A549 (cell line): ENCODE measurements around the gene RASA3.

Source experiments
- CBX2 ChIP-seq: fragments of 200-600 bp; sonication (generic); IDR thresholded peaks from 2 replicates; pipeline ENCODE4 v1.6.1; 2016; ENCODE audit warnings: low read depth, mild to moderate bottlenecking, borderline replicate concordance
- CHD2 ChIP-seq: fragments of 150-350 bp; IDR thresholded peaks from 2 replicates; pipeline ENCODE4 v1.6.1; 2014; ENCODE audit warnings: low read length; ENCODE audit not compliant: partially characterized antibody
- PHF8 ChIP-seq: fragments of 200-600 bp; sonication (generic); IDR thresholded peaks from 2 replicates; pipeline ENCODE4 v1.6.1; 2016; ENCODE audit warnings: low read depth, mild to moderate bottlenecking, antibody characterized with exemption, moderate library complexity, borderline replicate concordance
- POLR2A ChIP-seq: IDR thresholded peaks from 2 replicates; pipeline ENCODE4 v1.6.1; 2012; ENCODE audit warnings: mild to moderate bottlenecking, low read length
- RAD21 ChIP-seq, 2 experiments: fragments of >200 bp in 1 of 2; sonication (Bioruptor Twin) in 1 of 2; formaldehyde crosslinking in 1 of 2; IDR thresholded peaks in 1 of 2; conservative IDR thresholded peaks in 1 of 2; 2 replicates in 1 of 2; 3 replicates in 1 of 2; pipeline ENCODE4 v1.6.1; 2012 to 2018; ENCODE audit warnings: inconsistent platforms in 1 of 2
- RNF2 ChIP-seq: fragments of 200-600 bp; sonication (generic); IDR thresholded peaks from 2 replicates; pipeline ENCODE4 v1.6.1; 2016; ENCODE audit warnings: low read depth, mild to moderate bottlenecking, antibody characterized with exemption, moderate library complexity, borderline replicate concordance
- SMC3 ChIP-seq: fragments of >200 bp; sonication (Bioruptor Twin); formaldehyde crosslinking; IDR thresholded peaks from 3 replicates; pipeline ENCODE4 v1.6.1; 2018; ENCODE audit warnings: inconsistent platforms
- TP53 ChIP-seq: fragments of 250-450 bp; sonication (Bioruptor Pico); IDR thresholded peaks from 2 replicates; pipeline ENCODE4 v1.5.0; 2021; ENCODE audit warnings: mild to moderate bottlenecking, moderate library complexity
- TF ChIP-seq, protein P1 (sequence below): fragments of 450-650 bp; IDR thresholded peaks from 2 replicates; pipeline ENCODE4 v1.6.1; 2014; ENCODE audit warnings: antibody characterized with exemption
- TF ChIP-seq, protein P2 (sequence below): fragments of >200 bp; sonication (Bioruptor Twin); formaldehyde crosslinking; IDR thresholded peaks from 3 replicates; pipeline ENCODE4 v1.5.1; 2016
- TF ChIP-seq, protein P3 (sequence below): fragments of 250-450 bp; sonication (Bioruptor Pico); IDR thresholded peaks from 2 replicates; pipeline ENCODE4 v1.5.0; 2021; ENCODE audit warnings: mild to moderate bottlenecking, moderate library complexity, borderline replicate concordance
- TF ChIP-seq, protein P4 (sequence below): fragments of >200 bp; sonication (Bioruptor Twin); formaldehyde crosslinking; IDR thresholded peaks from 3 replicates; pipeline ENCODE4 v1.6.1; 2016

DNA sequence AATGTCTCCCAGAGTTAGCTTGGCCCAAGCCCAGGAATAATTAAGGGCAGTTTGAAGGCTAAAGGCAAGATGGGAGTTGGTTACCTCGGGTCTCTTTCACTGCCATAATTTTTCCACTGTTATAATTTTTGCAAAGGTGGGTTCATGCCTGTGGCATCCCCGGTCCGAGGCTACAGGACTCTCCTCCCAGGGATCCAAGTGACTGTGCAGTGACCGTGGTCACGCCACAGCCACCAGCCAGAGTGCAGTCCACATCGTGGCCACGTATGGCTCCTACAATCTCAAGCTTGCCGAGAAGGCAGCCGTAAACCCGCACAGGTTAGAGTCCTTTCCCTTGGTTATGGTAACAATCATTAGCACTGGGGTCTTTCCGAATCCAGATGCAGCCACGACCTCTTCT is 195.3 kb downstream of the RASA3 start:
- TF ChIP-seq RAD21 (conservative IDR thresholded peaks at IDR 0.05 in 1 of 2, IDR thresholded peaks at IDR 0.05 in 1 of 2) (no peak), CBX2 (no peak), POLR2A (no peak), SMC3 (no peak), TP53 (CRISPR knock-in tag) (no peak), PHF8 (no peak), RNF2 (no peak), CHD2 (no peak)
- TF ChIP-seq, protein P1, sequence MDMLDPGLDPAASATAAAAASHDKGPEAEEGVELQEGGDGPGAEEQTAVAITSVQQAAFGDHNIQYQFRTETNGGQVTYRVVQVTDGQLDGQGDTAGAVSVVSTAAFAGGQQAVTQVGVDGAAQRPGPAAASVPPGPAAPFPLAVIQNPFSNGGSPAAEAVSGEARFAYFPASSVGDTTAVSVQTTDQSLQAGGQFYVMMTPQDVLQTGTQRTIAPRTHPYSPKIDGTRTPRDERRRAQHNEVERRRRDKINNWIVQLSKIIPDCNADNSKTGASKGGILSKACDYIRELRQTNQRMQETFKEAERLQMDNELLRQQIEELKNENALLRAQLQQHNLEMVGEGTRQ: no peak
- TF ChIP-seq, protein P2, sequence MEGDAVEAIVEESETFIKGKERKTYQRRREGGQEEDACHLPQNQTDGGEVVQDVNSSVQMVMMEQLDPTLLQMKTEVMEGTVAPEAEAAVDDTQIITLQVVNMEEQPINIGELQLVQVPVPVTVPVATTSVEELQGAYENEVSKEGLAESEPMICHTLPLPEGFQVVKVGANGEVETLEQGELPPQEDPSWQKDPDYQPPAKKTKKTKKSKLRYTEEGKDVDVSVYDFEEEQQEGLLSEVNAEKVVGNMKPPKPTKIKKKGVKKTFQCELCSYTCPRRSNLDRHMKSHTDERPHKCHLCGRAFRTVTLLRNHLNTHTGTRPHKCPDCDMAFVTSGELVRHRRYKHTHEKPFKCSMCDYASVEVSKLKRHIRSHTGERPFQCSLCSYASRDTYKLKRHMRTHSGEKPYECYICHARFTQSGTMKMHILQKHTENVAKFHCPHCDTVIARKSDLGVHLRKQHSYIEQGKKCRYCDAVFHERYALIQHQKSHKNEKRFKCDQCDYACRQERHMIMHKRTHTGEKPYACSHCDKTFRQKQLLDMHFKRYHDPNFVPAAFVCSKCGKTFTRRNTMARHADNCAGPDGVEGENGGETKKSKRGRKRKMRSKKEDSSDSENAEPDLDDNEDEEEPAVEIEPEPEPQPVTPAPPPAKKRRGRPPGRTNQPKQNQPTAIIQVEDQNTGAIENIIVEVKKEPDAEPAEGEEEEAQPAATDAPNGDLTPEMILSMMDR: no peak
- TF ChIP-seq, protein P3, sequence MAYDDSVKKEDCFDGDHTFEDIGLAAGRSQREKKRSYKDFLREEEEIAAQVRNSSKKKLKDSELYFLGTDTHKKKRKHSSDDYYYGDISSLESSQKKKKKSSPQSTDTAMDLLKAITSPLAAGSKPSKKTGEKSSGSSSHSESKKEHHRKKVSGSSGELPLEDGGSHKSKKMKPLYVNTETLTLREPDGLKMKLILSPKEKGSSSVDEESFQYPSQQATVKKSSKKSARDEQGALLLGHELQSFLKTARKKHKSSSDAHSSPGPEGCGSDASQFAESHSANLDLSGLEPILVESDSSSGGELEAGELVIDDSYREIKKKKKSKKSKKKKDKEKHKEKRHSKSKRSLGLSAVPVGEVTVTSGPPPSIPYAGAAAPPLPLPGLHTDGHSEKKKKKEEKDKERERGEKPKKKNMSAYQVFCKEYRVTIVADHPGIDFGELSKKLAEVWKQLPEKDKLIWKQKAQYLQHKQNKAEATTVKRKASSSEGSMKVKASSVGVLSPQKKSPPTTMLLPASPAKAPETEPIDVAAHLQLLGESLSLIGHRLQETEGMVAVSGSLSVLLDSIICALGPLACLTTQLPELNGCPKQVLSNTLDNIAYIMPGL (CRISPR knock-in tag): no peak
- TF ChIP-seq, protein P4, sequence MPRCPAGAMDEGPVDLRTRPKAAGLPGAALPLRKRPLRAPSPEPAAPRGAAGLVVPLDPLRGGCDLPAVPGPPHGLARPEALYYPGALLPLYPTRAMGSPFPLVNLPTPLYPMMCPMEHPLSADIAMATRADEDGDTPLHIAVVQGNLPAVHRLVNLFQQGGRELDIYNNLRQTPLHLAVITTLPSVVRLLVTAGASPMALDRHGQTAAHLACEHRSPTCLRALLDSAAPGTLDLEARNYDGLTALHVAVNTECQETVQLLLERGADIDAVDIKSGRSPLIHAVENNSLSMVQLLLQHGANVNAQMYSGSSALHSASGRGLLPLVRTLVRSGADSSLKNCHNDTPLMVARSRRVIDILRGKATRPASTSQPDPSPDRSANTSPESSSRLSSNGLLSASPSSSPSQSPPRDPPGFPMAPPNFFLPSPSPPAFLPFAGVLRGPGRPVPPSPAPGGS: no peak
